Measurements from ENCODE around the gene AGO3.

DNA sequence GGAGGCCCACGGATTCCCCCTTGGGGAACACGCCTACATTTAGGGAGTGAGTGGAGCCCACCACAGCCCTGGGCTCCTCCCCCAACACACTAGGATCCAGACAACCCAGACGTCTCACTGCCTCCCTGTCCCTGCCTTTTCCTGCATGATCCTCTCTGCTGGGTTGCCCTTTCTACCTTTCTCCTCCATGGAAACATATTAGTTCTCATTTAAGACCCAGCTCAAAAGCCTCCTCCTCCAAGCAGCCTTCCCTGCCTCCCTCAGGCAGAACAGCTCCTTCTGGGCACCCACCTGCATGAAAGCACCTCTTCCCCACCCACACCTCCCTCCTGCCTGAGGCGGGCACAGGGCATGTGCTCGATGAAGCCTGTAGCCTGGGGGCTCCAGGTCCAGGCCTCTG is 183.5 kb downstream of the AGO3 start:
- no peak for TF ChIP-seq CEBPB (IDR thresholded peaks at IDR 0.05; ENCODE audit: borderline replicate concordance in 1 of 2, low read depth in 2 of 2, low read length in 2 of 2)
- no peak for TF ChIP-seq CHD4 (IDR thresholded peaks at IDR 0.05)
- TF ChIP-seq CTCF (IDR thresholded peaks at IDR 0.05 in 2 of 3, conservative IDR thresholded peaks at IDR 0.05 in 1 of 3; ENCODE audit: control insufficient read depth in 2 of 3, extremely low read depth in 1 of 3, insufficient read depth in 1 of 3, low read depth in 3 of 3, low read length in 3 of 3): no peak
- TF ChIP-seq EZH2 (IDR thresholded peaks at IDR 0.05; ENCODE audit: borderline replicate concordance, control insufficient read depth, low read depth, low read length): no peak
- no peak for TF ChIP-seq TCF3 (IDR thresholded peaks at IDR 0.05; ENCODE audit: borderline replicate concordance, insufficient read depth, low read depth, low read length)
- TF ChIP-seq, protein P1, sequence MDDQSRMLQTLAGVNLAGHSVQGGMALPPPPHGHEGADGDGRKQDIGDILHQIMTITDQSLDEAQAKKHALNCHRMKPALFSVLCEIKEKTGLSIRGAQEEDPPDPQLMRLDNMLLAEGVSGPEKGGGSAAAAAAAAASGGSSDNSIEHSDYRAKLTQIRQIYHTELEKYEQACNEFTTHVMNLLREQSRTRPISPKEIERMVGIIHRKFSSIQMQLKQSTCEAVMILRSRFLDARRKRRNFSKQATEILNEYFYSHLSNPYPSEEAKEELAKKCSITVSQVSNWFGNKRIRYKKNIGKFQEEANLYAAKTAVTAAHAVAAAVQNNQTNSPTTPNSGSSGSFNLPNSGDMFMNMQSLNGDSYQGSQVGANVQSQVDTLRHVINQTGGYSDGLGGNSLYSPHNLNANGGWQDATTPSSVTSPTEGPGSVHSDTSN (IDR thresholded peaks at IDR 0.05; ENCODE audit: insufficient replicate concordance, low read depth, low read length): no peak
- TF ChIP-seq NR2F1 (conservative IDR thresholded peaks at IDR 0.05): no peak
- TF ChIP-seq POLR2AphosphoS5 (IDR thresholded peaks at IDR 0.05; ENCODE audit: low read length): no peak
- no peak for TF ChIP-seq JUND (IDR thresholded peaks at IDR 0.05; ENCODE audit: low read depth, low read length)
- no peak for TF ChIP-seq SRF (IDR thresholded peaks at IDR 0.05; ENCODE audit: low read depth in 2 of 2, low read length in 2 of 2)
